HCT116 (cell line): ENCODE measurements around the gene RXFP1. TPM values are rescaled to one million over a fixed set of nuclear protein-coding genes. Genes with fewer than 3 reads are reported as not detected.

Source experiments
- ATAC-seq: fragments of 200-7000 bp; cut with Tn5 transposase; 2 replicates; pipeline ENCODE4 v1.9.1; 2020; ENCODE audit warnings: mild to moderate bottlenecking, moderate library complexity
- BruUV-seq: library from RNA; stranded (reverse); fragments of 400-500 nt; replicated peaks from 2 replicates; lab custom pipeline; 2021; lab: Mats Ljungman, UMichigan
- CTCF ChIA-PET: fragments of 300-600 bp; sonication (Branson Sonifier 250); formaldehyde crosslinking; loops from one replicate; lab custom pipeline; 2021; ENCODE audit warnings: antibody characterized with exemption; lab: Charles Lee
- POLR2A ChIA-PET: fragments of 300-600, 350-600 bp; sonication (Branson Sonifier 250); formaldehyde crosslinking; loops from one replicate; lab custom pipeline; 2021; ENCODE audit warnings: antibody characterized with exemption; lab: Charles Lee
- RAD21 ChIA-PET, 2 experiments: fragments of 300-600 bp; sonication (Branson Sonifier 250); formaldehyde crosslinking; loops; one replicate each; lab custom pipeline; 2023; ENCODE audit warnings: low total read pairs in 2 of 2; ENCODE audit not compliant: uncharacterized antibody in 2 of 2, unreplicated experiment in 2 of 2, low non-redundant PET in 1 of 2; lab: Charles Lee
- DNase-seq: peaks from one replicate; pipeline ENCODE4 v3.0.0-alpha.2; 2010; ENCODE audit warnings: low read depth, low spot score
- H2AFZ ChIP-seq: fragments of 200-600 bp; shearing (Covaris generic), sonication (generic); 2 replicates; pipeline ENCODE4 v1.6.1; 2017; ENCODE audit warnings: low read depth, mixed run types, mixed read lengths, antibody characterized with exemption, low read length; ENCODE audit not compliant: poor library complexity, severe bottlenecking
- H3K27ac ChIP-seq: 2 replicates; pipeline ENCODE4 v1.5.1; 2012; ENCODE audit warnings: low read depth, low read length
- H3K27me3 ChIP-seq: fragments of 200-600 bp; sonication (generic); 2 replicates; pipeline ENCODE4 v1.6.1; 2016; ENCODE audit warnings: mixed run types, low read length, mixed read lengths; ENCODE audit not compliant: insufficient read depth
- H3K36me3 ChIP-seq, 2 experiments: fragments of 200-500 bp in 1 of 2; fragments of 200-600 bp in 1 of 2; sonication (Bioruptor generic) in 1 of 2; sonication (generic) in 1 of 2; 2 replicates each; pipeline versions ENCODE4 v1.5.1 to v1.6.1; 2014 to 2016; ENCODE audit warnings: low read length in 2 of 2, inconsistent platforms in 1 of 2, mixed read lengths in 1 of 2, mixed run types in 1 of 2; ENCODE audit not compliant: insufficient read depth in 2 of 2, control insufficient read depth in 1 of 2
- H3K4me1 ChIP-seq, 2 experiments: fragments of 200-600 bp in 1 of 2; sonication (generic) in 1 of 2; 2 replicates each; pipeline versions ENCODE4 v1.5.1 to v1.6.1; 2012 to 2017; ENCODE audit warnings: low read length in 2 of 2, inconsistent platforms in 1 of 2, mild to moderate bottlenecking in 1 of 2, mixed read lengths in 1 of 2, mixed run types in 1 of 2, moderate library complexity in 1 of 2; ENCODE audit not compliant: insufficient read depth in 2 of 2, control insufficient read depth in 1 of 2
- H3K4me2 ChIP-seq: fragments of 200-600 bp; sonication (generic); 2 replicates; pipeline ENCODE4 v1.6.1; 2017; ENCODE audit warnings: mixed run types, low read length, mixed read lengths
- H3K4me3 ChIP-seq, 2 experiments: fragments of 200-600 bp in 1 of 2; sonication (generic) in 1 of 2; replicated peaks in 1 of 2; 2 replicates each; pipeline ENCODE4 v1.5.1; 2011 to 2016; ENCODE audit warnings: low read length in 2 of 2, control low read depth in 1 of 2, low read depth in 1 of 2, mild to moderate bottlenecking in 1 of 2, mixed read lengths in 1 of 2, mixed run types in 1 of 2
- H3K79me2 ChIP-seq: fragments of 200-600 bp; sonication (generic); 2 replicates; pipeline ENCODE4 v1.6.1; 2017; ENCODE audit warnings: mild to moderate bottlenecking, mixed run types, low read length, moderate library complexity, mixed read lengths; ENCODE audit not compliant: insufficient read depth
- H3K9ac ChIP-seq: fragments of 200-600 bp; sonication (generic); 2 replicates; pipeline ENCODE4 v1.6.1; 2016; ENCODE audit warnings: low read length, mixed read lengths
- H3K9me2 ChIP-seq: fragments of 200-600 bp; sonication (generic), shearing (Covaris generic); 2 replicates; pipeline ENCODE4 v1.6.1; 2017; ENCODE audit warnings: mixed run types, mild to moderate bottlenecking, moderate library complexity; ENCODE audit not compliant: insufficient read depth
- H3K9me3 ChIP-seq, 2 experiments: fragments of 200-500 bp in 1 of 2; fragments of 200-600 bp in 1 of 2; sonication (Bioruptor generic) in 1 of 2; sonication (generic) in 1 of 2; 2 replicates each; pipeline ENCODE4 v1.6.1; 2014 to 2017; ENCODE audit warnings: low read length in 2 of 2, mixed read lengths in 2 of 2, inconsistent platforms in 1 of 2, low read depth in 1 of 2, mild to moderate bottlenecking in 1 of 2, mixed run types in 1 of 2, moderate library complexity in 1 of 2; ENCODE audit not compliant: control insufficient read depth in 1 of 2, insufficient read depth in 1 of 2
- H4K20me1 ChIP-seq: fragments of 200-600 bp; sonication (generic), shearing (Covaris generic); 2 replicates; pipeline ENCODE4 v1.6.1; 2017; ENCODE audit warnings: mixed run types, mild to moderate bottlenecking, moderate library complexity; ENCODE audit not compliant: insufficient read depth
- CTCF ChIP-seq, 3 experiments: fragments of 200-600 bp in 1 of 3; sonication (generic) in 1 of 3; IDR thresholded peaks in 2 of 3; conservative IDR thresholded peaks in 1 of 3; 2 replicates each; pipeline ENCODE4 v1.5.1; 2012 to 2017; ENCODE audit warnings: low read depth in 2 of 3, low read length in 2 of 3, antibody characterized with exemption in 1 of 3, borderline replicate concordance in 1 of 3, control low read depth in 1 of 3, mild to moderate bottlenecking in 1 of 3, mixed read lengths in 1 of 3, mixed run types in 1 of 3, moderate library complexity in 1 of 3; ENCODE audit not compliant: insufficient read depth in 1 of 3
- EGR1 ChIP-seq: IDR thresholded peaks from 2 replicates; pipeline ENCODE4 v1.6.1; 2012; ENCODE audit warnings: low read depth
- EZH2phosphoT487 ChIP-seq: fragments of 200-600 bp; IDR thresholded peaks from 2 replicates; pipeline ENCODE4 v1.6.1; 2018; ENCODE audit warnings: antibody characterized with exemption, borderline replicate concordance
- POLR2AphosphoS5 ChIP-seq: IDR thresholded peaks from 2 replicates; pipeline ENCODE4 v1.6.1; 2011; ENCODE audit warnings: mild to moderate bottlenecking, low read depth, low read length, moderate library complexity
- RAD21 ChIP-seq: IDR thresholded peaks from 2 replicates; pipeline ENCODE4 v1.6.1; 2012; ENCODE audit warnings: low read depth, mild to moderate bottlenecking
- SIN3A ChIP-seq: IDR thresholded peaks from 2 replicates; pipeline ENCODE4 v1.6.1; 2012; ENCODE audit warnings: low read depth
- SP1 ChIP-seq: IDR thresholded peaks from 2 replicates; pipeline ENCODE4 v1.6.1; 2012; ENCODE audit warnings: low read depth
- intact Hi-C: fragments of 100-400 bp; cut with micrococcal nuclease; formaldehyde crosslinking; loops from 2 replicates; pipeline ENCODE4 v1.10.0; 2022
- total RNA-seq: library from RNA; stranded (reverse); gene quantifications from one replicate; pipeline ENCODE4 v1.2.1, GENCODE V29; 2021; ENCODE audit not compliant: unreplicated experiment

RXFP1 gene
- total RNA-seq, 1 experiment from 2014 or later: not detected

- TF ChIP-seq SIN3A (no peak), POLR2AphosphoS5 (no peak), RAD21 (no peak)
- ATAC-seq: no peak
- Histone ChIP-seq H3K36me3 (no peaks in the 10 kb centered on the region), H3K27me3 (no peaks in the 10 kb centered on the region), H3K4me1 (no peaks in the 10 kb centered on the region), H3K9me2 (no peaks in the 10 kb centered on the region), H3K9me3 (no peaks in the 10 kb centered on the region), H2AFZ (no peak overlapping the region), H3K9ac (no peak overlapping the region), H3K4me2 (no peak overlapping the region), H3K4me3 (no peak overlapping the region), H3K27ac (no peak overlapping the region), H4K20me1 (no peaks in the 10 kb centered on the region), H3K79me2 (no peaks in the 10 kb centered on the region)
- CTCF ChIA-PET: interaction anchor here (0.8 to 1.4 kb wide), 4 partner anchors 9 to 370 kb away, joined by 3 to 4 read pairs (median 4); no protein-coding TSS in a partner anchor
- RAD21 ChIA-PET: no interaction called here
- DNase-seq: no peak
- intact Hi-C loops: loop anchor here (1.0 to 10.0 kb wide), 4 partner anchors 128 to 633 kb away; no protein-coding TSS in a partner anchor
- no TSS peak for BruUV-seq
- POLR2A ChIA-PET: no interaction called here
These were observed 103.9 kb downstream of the RXFP1 start for GRCh38 chr4:158625544-158625943.

GRCh38 chr4:158630893-158631292 is 109.2 kb downstream of the RXFP1 start:
- H3K9me3 ChIP-seq: no peaks in the 10 kb centered on the region
- H3K4me1 ChIP-seq: 0 out of 4 replicates have a peak, but pooled peaks cover 0 to 4% of the 10 kb centered on the region in 2 experiments
- CTCF ChIA-PET: no interaction called here
- no peaks in the 10 kb centered on the region for H3K9me2 ChIP-seq
- no peaks in the 10 kb centered on the region for H4K20me1 ChIP-seq
- no peaks in the 10 kb centered on the region for H3K27me3 ChIP-seq
- no peaks in the 10 kb centered on the region for H3K79me2 ChIP-seq
- TF ChIP-seq SP1 (no peak), CTCF (IDR thresholded peaks at IDR 0.05 in 2 of 3, conservative IDR thresholded peaks at IDR 0.05 in 1 of 3; ENCODE audit: borderline replicate concordance in 1 of 3, insufficient read depth in 1 of 3, low read depth in 2 of 3, low read length in 2 of 3) (no peak), EGR1 (no peak), EZH2phosphoT487 (no peak)
- TF ChIP-seq, all 23 proteins: peak for 0
- ATAC-seq: no peak
- ChIA-PET POLR2A (no interaction called here), RAD21 (no interaction called here)
- no peak overlapping the region for H3K9ac ChIP-seq
- no peak overlapping the region for H3K4me2 ChIP-seq
- no peak overlapping the region for H3K27ac ChIP-seq
- H3K36me3 ChIP-seq: no peaks in the 10 kb centered on the region
- intact Hi-C loops: no loop called here
- no peak for DNase-seq
- H3K4me3 ChIP-seq: no peak overlapping the region
- no TSS peak for BruUV-seq
- H2AFZ ChIP-seq: no peak overlapping the region
